Tibial artery (tissue), 4 donors: ENCODE results near the gene RUNX1.

Experiments
- DNase-seq, 2 donors: peaks; one replicate each; pipeline ENCODE4 v3.0.0-alpha.2; 2019
- H3K27ac ChIP-seq, 2 donors: fragments of 200-600 bp; sonication (generic) in 1 of 2; 1 replicate in 1 of 2; 2 replicates in 1 of 2; pipeline ENCODE4 v1.5.1; 2018 to 2019; ENCODE audit warnings: mild to moderate bottlenecking in 1 of 2
- H3K27me3 ChIP-seq, 2 donors: fragments of 200-600 bp; sonication (generic) in 1 of 2; one replicate each; pipeline versions ENCODE4 v1.5.1 to v1.6.0; 2016 to 2019
- H3K36me3 ChIP-seq, 3 donors: fragments of 200-600 bp; sonication (generic) in 2 of 3; one replicate each; pipeline ENCODE4 v1.5.1; 2016 to 2019; ENCODE audit warnings: mild to moderate bottlenecking in 2 of 3
- H3K4me1 ChIP-seq, 4 donors: fragments of 200-600 bp; sonication (generic) in 2 of 4; 1 replicate in 3 of 4; 2 replicates in 1 of 4; pipeline ENCODE4 v1.5.1; 2016 to 2019
- H3K4me3 ChIP-seq, 2 donors: fragments of 200-600 bp; sonication (generic) in 1 of 2; 1 replicate in 1 of 2; 2 replicates in 1 of 2; pipeline ENCODE4 v1.5.1; 2018 to 2019; ENCODE audit warnings: mild to moderate bottlenecking in 2 of 2
- H3K9me3 ChIP-seq, 3 donors: fragments of 200-600 bp; sonication (generic) in 1 of 3; one replicate each; pipeline ENCODE4 v1.5.1; 2016 to 2019
- intact Hi-C: fragments of 100-400 bp; cut with DNase I; formaldehyde crosslinking; loops from one replicate; pipeline ENCODE4 v1.15.0; 2023; ENCODE audit warnings: low total_unique reads
- TF ChIP-seq, protein P1 (sequence below), 2 experiments: fragments of 200-600 bp in 1 of 2; fragments of 450-650 bp in 1 of 2; IDR thresholded peaks; one replicate each; pipeline ENCODE4 v1.5.1; 2017 to 2019; ENCODE audit warnings: antibody characterized with exemption in 2 of 2, mild to moderate bottlenecking in 1 of 2, moderate library complexity in 1 of 2

RUNX1 gene

GRCh38 chr21:34824314-34824713, 224.8 kb downstream of the RUNX1 start:
- DNase-seq = no peak
- peaks cover 0 to 8% (median 0%) of the 10 kb centered on the region in 4 donors for H3K4me1 ChIP-seq
- peaks cover 0 to 41% (median 35%) of the 10 kb centered on the region in 3 donors for H3K36me3 ChIP-seq
- H3K27me3 ChIP-seq = no peaks in the 10 kb centered on the region
- intact Hi-C loops = no loop called here
- H3K4me3 ChIP-seq = no peak overlapping the region
- TF ChIP-seq, protein P1, sequence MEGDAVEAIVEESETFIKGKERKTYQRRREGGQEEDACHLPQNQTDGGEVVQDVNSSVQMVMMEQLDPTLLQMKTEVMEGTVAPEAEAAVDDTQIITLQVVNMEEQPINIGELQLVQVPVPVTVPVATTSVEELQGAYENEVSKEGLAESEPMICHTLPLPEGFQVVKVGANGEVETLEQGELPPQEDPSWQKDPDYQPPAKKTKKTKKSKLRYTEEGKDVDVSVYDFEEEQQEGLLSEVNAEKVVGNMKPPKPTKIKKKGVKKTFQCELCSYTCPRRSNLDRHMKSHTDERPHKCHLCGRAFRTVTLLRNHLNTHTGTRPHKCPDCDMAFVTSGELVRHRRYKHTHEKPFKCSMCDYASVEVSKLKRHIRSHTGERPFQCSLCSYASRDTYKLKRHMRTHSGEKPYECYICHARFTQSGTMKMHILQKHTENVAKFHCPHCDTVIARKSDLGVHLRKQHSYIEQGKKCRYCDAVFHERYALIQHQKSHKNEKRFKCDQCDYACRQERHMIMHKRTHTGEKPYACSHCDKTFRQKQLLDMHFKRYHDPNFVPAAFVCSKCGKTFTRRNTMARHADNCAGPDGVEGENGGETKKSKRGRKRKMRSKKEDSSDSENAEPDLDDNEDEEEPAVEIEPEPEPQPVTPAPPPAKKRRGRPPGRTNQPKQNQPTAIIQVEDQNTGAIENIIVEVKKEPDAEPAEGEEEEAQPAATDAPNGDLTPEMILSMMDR (IDR thresholded peaks at IDR 0.05) = no peak
- H3K9me3 ChIP-seq = no peaks in the 10 kb centered on the region
- no peak overlapping the region for H3K27ac ChIP-seq

GRCh38 chr21:34822942-34823341, 226.2 kb downstream of the RUNX1 start:
- no peak overlapping the region for H3K27ac ChIP-seq
- H3K36me3 ChIP-seq = peaks cover 0 to 30% (median 30%) of the 10 kb centered on the region in 3 donors
- intact Hi-C loops = no loop called here
- H3K9me3 ChIP-seq = no peaks in the 10 kb centered on the region
- H3K4me3 ChIP-seq = no peak overlapping the region
- H3K4me1 ChIP-seq = peaks cover 0 to 13% (median 0%) of the 10 kb centered on the region in 4 donors
- TF ChIP-seq, protein P1 (IDR thresholded peaks at IDR 0.05) = no peak
- no peak for DNase-seq
- H3K27me3 ChIP-seq = no peaks in the 10 kb centered on the region

GRCh38 chr21:34822168-34822567, 226.9 kb downstream of the RUNX1 start:
- DNase-seq = no peak
- Histone ChIP-seq H3K4me3 (no peak overlapping the region), H3K27me3 (no peaks in the 10 kb centered on the region), H3K36me3 (peaks cover 0 to 27% (median 24%) of the 10 kb centered on the region in 3 donors), H3K4me1 (peaks cover 0 to 16% (median 0%) of the 10 kb centered on the region in 4 donors), H3K9me3 (no peaks in the 10 kb centered on the region), H3K27ac (no peak overlapping the region)
- TF ChIP-seq, protein P1 (IDR thresholded peaks at IDR 0.05) = no peak
- intact Hi-C loops = no loop called here

GRCh38 chr21:34821717-34822116, 227.4 kb downstream of the RUNX1 start:
- intact Hi-C loops = no loop called here
- no peaks in the 10 kb centered on the region for H3K9me3 ChIP-seq
- H3K36me3 ChIP-seq = peaks cover 0 to 32% (median 24%) of the 10 kb centered on the region in 3 donors
- H3K27ac ChIP-seq = no peak overlapping the region
- H3K4me1 ChIP-seq = peaks cover 0 to 20% (median 0%) of the 10 kb centered on the region in 4 donors
- no peak overlapping the region for H3K4me3 ChIP-seq
- TF ChIP-seq, protein P1 (IDR thresholded peaks at IDR 0.05) = no peak
- DNase-seq = no peak
- H3K27me3 ChIP-seq = no peaks in the 10 kb centered on the region

DNA sequence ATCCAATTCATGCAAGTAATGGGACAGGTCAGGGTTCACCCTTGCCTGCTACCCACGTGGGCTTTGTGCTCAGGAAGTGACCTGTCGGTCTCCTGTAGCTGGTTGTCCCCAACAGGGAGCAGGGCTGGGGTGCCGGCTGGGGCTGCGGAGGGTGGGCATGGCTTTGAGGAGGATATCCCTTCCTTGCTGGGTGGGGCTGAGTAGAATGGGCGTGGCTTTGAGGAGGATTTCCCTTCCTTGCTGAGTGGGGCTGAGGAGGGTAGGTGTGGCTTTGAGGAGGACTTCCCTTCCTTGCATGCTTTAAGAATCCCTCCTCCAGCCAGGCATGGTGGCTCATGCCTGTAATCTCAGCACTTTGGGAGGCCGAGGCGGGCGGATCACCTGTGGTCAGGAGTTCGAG, 229.1 kb downstream of the RUNX1 start:
- Histone ChIP-seq H3K4me1 (peaks cover 0 to 30% (median 0%) of the 10 kb centered on the region in 4 donors), H3K27me3 (no peaks in the 10 kb centered on the region), H3K4me3 (no peak overlapping the region), H3K36me3 (peaks cover 0 to 24% (median 19%) of the 10 kb centered on the region in 3 donors), H3K9me3 (no peaks in the 10 kb centered on the region), H3K27ac (no peak overlapping the region)
- DNase-seq = no peak
- intact Hi-C loops = no loop called here
- TF ChIP-seq, protein P1 (IDR thresholded peaks at IDR 0.05) = no peak
